ENCODE measurements around the gene ACSM6. TPM values are rescaled to one million over a fixed set of nuclear protein-coding genes. Genes with fewer than 3 reads are reported as not detected.

ACSM6 gene
- total and polyA plus RNA-seq, 8 donors, result 0.13 to 7.5 (median 0.68) TPM; not detected in 3

GRCh38 chr10:95261926-95262325 is 67.9 kb downstream of the ACSM6 start:
- H3K27ac ChIP-seq, result peak overlapping the region in 2 of 5 donors; percentile 67 to 70
- no peak for DNase-seq

DNA sequence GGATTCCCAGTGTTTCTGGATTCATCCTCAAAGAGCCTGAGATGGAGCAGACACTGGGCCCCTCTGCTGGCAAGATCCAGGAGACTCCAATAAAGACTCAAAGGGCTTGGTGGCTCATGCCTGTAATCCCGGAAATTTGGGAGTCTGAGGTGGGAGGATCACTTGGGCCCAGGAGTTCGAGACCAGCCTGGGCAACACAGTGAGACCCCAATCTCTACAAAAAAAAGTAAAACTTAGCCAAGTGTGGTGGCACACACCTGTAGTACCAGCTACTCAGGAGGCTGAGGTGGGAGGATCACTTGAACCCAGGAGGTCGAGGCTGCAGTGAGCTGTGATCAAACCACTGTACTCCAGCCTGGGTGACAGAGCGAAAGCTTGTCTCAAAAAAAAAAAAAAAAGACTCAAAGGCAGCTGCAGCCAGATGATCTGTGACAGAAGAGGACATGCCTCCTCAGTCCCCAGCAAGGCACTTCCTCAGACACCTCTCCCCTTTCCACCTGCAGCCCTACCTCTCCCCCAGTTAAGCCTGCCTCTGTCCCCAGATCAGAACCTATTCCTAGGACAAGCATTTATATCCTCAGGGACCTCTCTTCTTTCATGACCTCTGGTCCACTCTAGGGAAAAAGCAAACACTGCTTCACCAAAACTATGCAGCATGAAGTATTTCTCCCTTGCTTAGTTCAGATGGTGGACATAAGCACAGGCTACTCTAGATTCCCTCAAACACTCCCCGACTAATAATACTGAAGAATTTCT is 68.9 kb downstream of the ACSM6 start:
- Histone ChIP-seq H3K4me1 (peaks cover 21 to 50% (median 35%) of the 10 kb centered on the region in 4 donors), H3K27ac (no peak overlapping the region), H3K36me3 (peaks cover 9 to 71% (median 58%) of the 10 kb centered on the region in 4 donors), H3K4me3 (no peak overlapping the region), H3K9me3 (no peaks in the 10 kb centered on the region), H3K27me3 (no peaks in the 10 kb centered on the region)
- TF ChIP-seq POLR2AphosphoS5 (IDR thresholded peaks at IDR 0.05), result no peak
- TF ChIP-seq CTCF (IDR thresholded peaks at IDR 0.05), result no peak
- TF ChIP-seq EP300 (IDR thresholded peaks at IDR 0.05), result no peak
- TF ChIP-seq POLR2A (IDR thresholded peaks at IDR 0.05), result no peak
- whole genome bisulfite sequencing, 5 donors, result 63 to 79% (median 71%) methylated on average over 5 of the region's 5 CpGs
- DNase-seq, result no peak
- intact Hi-C loops (cut with DNase I; ENCODE audit: low total_unique reads), result no loop called here

More at GRCh38 chr10:95261926-95262325, 67.9 kb downstream of the ACSM6 start:
- intact Hi-C loops (cut with DNase I; ENCODE audit: low total_unique reads), result no loop called here
- 88 to 99% (median 94%) methylated on average over 3 of the region's 3 CpGs for WGBS, 5 donors
- Histone ChIP-seq H3K4me3 (no peak overlapping the region), H3K36me3 (peaks cover 9 to 77% (median 65%) of the 10 kb centered on the region in 4 donors), H3K27me3 (no peaks in the 10 kb centered on the region), H3K9me3 (no peaks in the 10 kb centered on the region), H3K4me1 (peaks cover 15 to 39% (median 30%) of the 10 kb centered on the region in 4 donors)
- no peak for TF ChIP-seq POLR2A (IDR thresholded peaks at IDR 0.05)
- no peak for TF ChIP-seq POLR2AphosphoS5 (IDR thresholded peaks at IDR 0.05)
- TF ChIP-seq CTCF (IDR thresholded peaks at IDR 0.05), result no peak
- TF ChIP-seq EP300 (IDR thresholded peaks at IDR 0.05), result no peak

DNA sequence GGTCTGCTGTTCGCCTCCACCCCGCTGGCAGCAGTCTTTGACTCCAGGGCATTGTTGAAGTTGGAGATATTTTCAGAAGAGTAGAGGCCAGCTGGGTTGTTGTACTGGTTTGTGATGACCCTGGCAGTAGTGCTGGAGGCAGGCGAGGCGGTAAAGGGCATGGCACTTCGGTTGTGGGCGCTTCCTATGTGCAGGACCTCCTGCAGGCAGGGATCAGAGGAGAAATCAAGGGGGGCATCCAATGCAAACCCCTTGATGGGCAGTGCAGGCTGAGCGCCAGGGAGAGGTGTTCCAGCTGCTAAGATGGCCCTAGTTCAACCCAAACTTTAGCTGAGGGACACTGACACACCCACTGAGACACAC is 69.8 kb downstream of the ACSM6 start:
- no peaks in the 10 kb centered on the region for H3K9me3 ChIP-seq
- H3K4me1 ChIP-seq, result peaks cover 21 to 59% (median 43%) of the 10 kb centered on the region in 4 donors
- intact Hi-C loops (cut with DNase I; ENCODE audit: low total_unique reads), result no loop called here
- no peak overlapping the region for H3K27ac ChIP-seq
- no peak for DNase-seq
- TF ChIP-seq CTCF (IDR thresholded peaks at IDR 0.05), result no peak
- TF ChIP-seq POLR2A (IDR thresholded peaks at IDR 0.05), result no peak
- no peak for TF ChIP-seq POLR2AphosphoS5 (IDR thresholded peaks at IDR 0.05)
- TF ChIP-seq EP300 (IDR thresholded peaks at IDR 0.05), result no peak
- WGBS, 5 donors, result 72 to 90% (median 80%) methylated on average over 6 to 7 of the region's 7 CpGs
- H3K27me3 ChIP-seq, result no peaks in the 10 kb centered on the region
- H3K36me3 ChIP-seq, result peaks cover 9 to 70% (median 58%) of the 10 kb centered on the region in 4 donors
- H3K4me3 ChIP-seq, result no peak overlapping the region

- Histone ChIP-seq H3K27me3 (no peaks in the 10 kb centered on the region), H3K4me1 (peaks cover 21 to 62% (median 45%) of the 10 kb centered on the region in 4 donors), H3K9me3 (no peaks in the 10 kb centered on the region), H3K36me3 (peaks cover 9 to 64% (median 57%) of the 10 kb centered on the region in 4 donors), H3K27ac (no peak overlapping the region), H3K4me3 (no peak overlapping the region)
- no peak for DNase-seq
- TF ChIP-seq EP300 (IDR thresholded peaks at IDR 0.05), result no peak
- no peak for TF ChIP-seq POLR2AphosphoS5 (IDR thresholded peaks at IDR 0.05)
- TF ChIP-seq CTCF (IDR thresholded peaks at IDR 0.05), result no peak
- TF ChIP-seq POLR2A (IDR thresholded peaks at IDR 0.05), result no peak
- WGBS, 5 donors, result 54 to 66% (median 61%) methylated on average over 6 of the region's 6 CpGs
- intact Hi-C loops (cut with DNase I; ENCODE audit: low total_unique reads), result no loop called here
These were observed 70.4 kb downstream of the ACSM6 start for GRCh38 chr10:95264227-95265051.

All from stomach (tissue), 9 donors.